HK-2 (cell line): Measurements from ENCODE around the gene ARFRP1.
A peak's percentile ranks its signal among the peaks of the same experiment; 100 is the strongest.

Source experiments
- DNase-seq: peaks from one replicate; pipeline ENCODE4 v3.0.0-alpha.2; 2018; ENCODE audit not compliant: unreplicated experiment

The ARFRP1 gene

GRCh38 chr20:63702036-63702665, 5.6 kb downstream of the ARFRP1 start:
- peak; percentile 6 for DNase-seq

- no peak for DNase-seq
Observed at GRCh38 chr20:63701329-63702035, 6.3 kb downstream of the ARFRP1 start.

GRCh38 chr20:63701051-63701328, 6.8 kb downstream of the ARFRP1 start:
- DNase-seq: no peak

GRCh38 chr20:63700199-63701050, 7.4 kb downstream of the ARFRP1 start:
- no peak for DNase-seq

- DNase-seq: no peak
Observed at GRCh38 chr20:63699466-63700198, 8.1 kb downstream of the ARFRP1 start.

GRCh38 chr20:63698739-63699465, 8.9 kb downstream of the ARFRP1 start:
- peak; percentile 97 for DNase-seq

- peak; percentile 65 for DNase-seq
Observed at GRCh38 chr20:63697868-63698545, 9.8 kb downstream of the ARFRP1 start.

- no peak for DNase-seq
Observed at GRCh38 chr20:63697357-63697867, 10.4 kb downstream of the ARFRP1 start.

GRCh38 chr20:63696628-63697356, 11.0 kb downstream of the ARFRP1 start, which contains the start of gene TNFRSF6B:
Gene TNFRSF6B (plus strand): TSS chr20:63696652. CDS start chr20:63696768, 116 bp downstream.
- no peak for DNase-seq

- peak; percentile 78 for DNase-seq
Observed at GRCh38 chr20:63696306-63696627, 11.5 kb downstream of the ARFRP1 start.

GRCh38 chr20:63695424-63696305, 12.1 kb downstream of the ARFRP1 start:
- no peak for DNase-seq

GRCh38 chr20:63694584-63695423, 13.0 kb downstream of the ARFRP1 start:
- no peak for DNase-seq

- DNase-seq: no peak
Observed at GRCh38 chr20:63693733-63694583, 13.8 kb downstream of the ARFRP1 start.

GRCh38 chr20:63693083-63693732, 14.6 kb downstream of the ARFRP1 start:
- no peak for DNase-seq

- DNase-seq: no peak
Observed at GRCh38 chr20:63692436-63693082, 15.2 kb downstream of the ARFRP1 start.
